Trophoblast cell (in vitro differentiated cells and primary cell): ENCODE measurements around the gene CNIH3.

Experiments
- DNase-seq, 2 donors: peaks; one replicate each; pipeline ENCODE4 v3.0.0-alpha.2; 2016
- H2AFZ ChIP-seq: 2 replicates; pipeline ENCODE4 v1.6.1; 2013; ENCODE audit warnings: low read length, moderate library complexity, mild to moderate bottlenecking; ENCODE audit not compliant: insufficient read depth, poor library complexity
- H2AK5ac ChIP-seq: 2 replicates; pipeline ENCODE4 v1.6.1; 2013; ENCODE audit warnings: mild to moderate bottlenecking, low read length
- H2BK120ac ChIP-seq: 2 replicates; pipeline ENCODE4 v1.6.1; 2013; ENCODE audit warnings: low read length, mild to moderate bottlenecking, moderate library complexity; ENCODE audit not compliant: insufficient read depth, poor library complexity
- H2BK12ac ChIP-seq: 2 replicates; pipeline ENCODE4 v1.6.1; 2013; ENCODE audit warnings: mild to moderate bottlenecking, low read length, moderate library complexity
- H2BK5ac ChIP-seq: 2 replicates; pipeline ENCODE4 v1.6.1; 2013; ENCODE audit warnings: low read length, low read depth, moderate library complexity, mild to moderate bottlenecking; ENCODE audit not compliant: poor library complexity
- H3K14ac ChIP-seq: 2 replicates; pipeline ENCODE4 v1.6.1; 2013; ENCODE audit warnings: mild to moderate bottlenecking, low read length
- H3K18ac ChIP-seq: 2 replicates; pipeline ENCODE4 v1.6.1; 2013; ENCODE audit warnings: mild to moderate bottlenecking, low read length
- H3K23ac ChIP-seq: 2 replicates; pipeline ENCODE4 v1.6.1; 2013; ENCODE audit warnings: low read length
- H3K27ac ChIP-seq: 2 replicates; pipeline ENCODE4 v1.5.1; 2013; ENCODE audit warnings: low read depth, mild to moderate bottlenecking, inconsistent platforms, low read length, moderate library complexity
- H3K27me3 ChIP-seq: 2 replicates; pipeline ENCODE4 v1.6.1; 2013; ENCODE audit warnings: inconsistent platforms, mild to moderate bottlenecking, low read length, moderate library complexity; ENCODE audit not compliant: insufficient read depth
- H3K36me3 ChIP-seq, 2 experiments: 1 replicate in 1 of 2; 2 replicates in 1 of 2; pipeline ENCODE4 v1.6.1; 2013; ENCODE audit warnings: low read length in 2 of 2, mild to moderate bottlenecking in 2 of 2, moderate library complexity in 1 of 2; ENCODE audit not compliant: insufficient read depth in 2 of 2, control insufficient read depth in 1 of 2
- H3K4ac ChIP-seq: 2 replicates; pipeline ENCODE4 v1.6.1; 2013; ENCODE audit warnings: low read depth, mild to moderate bottlenecking, low read length, moderate library complexity
- H3K4me1 ChIP-seq, 2 experiments: 1 replicate in 1 of 2; 2 replicates in 1 of 2; pipeline ENCODE4 v1.6.1; 2013; ENCODE audit warnings: low read length in 2 of 2, mild to moderate bottlenecking in 2 of 2, moderate library complexity in 1 of 2; ENCODE audit not compliant: insufficient read depth in 2 of 2, control insufficient read depth in 1 of 2
- H3K4me2 ChIP-seq: 2 replicates; pipeline ENCODE4 v1.6.1; 2013; ENCODE audit warnings: inconsistent platforms, mild to moderate bottlenecking, low read length, moderate library complexity
- H3K4me3 ChIP-seq: 2 replicates; pipeline ENCODE4 v1.5.1; 2013; ENCODE audit warnings: mild to moderate bottlenecking, low read depth, low read length, inconsistent platforms
- H3K79me1 ChIP-seq: one replicate; pipeline ENCODE4 v1.6.1; 2013; ENCODE audit warnings: low read length
- H3K79me2 ChIP-seq: 2 replicates; pipeline ENCODE4 v1.6.1; 2013; ENCODE audit warnings: low read length, mild to moderate bottlenecking; ENCODE audit not compliant: control insufficient read depth, insufficient read depth, poor library complexity
- H3K9ac ChIP-seq: 2 replicates; pipeline ENCODE4 v1.6.1; 2013; ENCODE audit warnings: mild to moderate bottlenecking, low read length
- H3K9me3 ChIP-seq: 2 replicates; pipeline ENCODE4 v1.6.1; 2013; ENCODE audit warnings: low read depth, mild to moderate bottlenecking, control low read depth, inconsistent platforms, low read length; ENCODE audit not compliant: insufficient read depth
- H4K12ac ChIP-seq: 2 replicates; pipeline ENCODE4 v1.6.1; 2013; ENCODE audit warnings: low read depth, mild to moderate bottlenecking, low read length, moderate library complexity
- H4K8ac ChIP-seq: 2 replicates; pipeline ENCODE4 v1.6.1; 2013; ENCODE audit warnings: low read depth, mild to moderate bottlenecking, low read length, moderate library complexity
- H4K91ac ChIP-seq: one replicate; pipeline ENCODE4 v1.6.1; 2013; ENCODE audit warnings: low read depth, mild to moderate bottlenecking, low read length, moderate library complexity
- whole genome bisulfite sequencing: extraction: QIAGEN DNeasy Blood & Tissue Kit; methylation state at CpG from one replicate; pipeline ENCODE4 v1.1.7; 2013; ENCODE audit warnings: missing lambda C conversion rate; ENCODE audit not compliant: insufficient read length, insufficient coverage; ENCODE audit errors: extremely low coverage; 5-methylcytosine and 5-hydroxymethylcytosine counted together

Gene CNIH3

GRCh38 chr1:224631462-224632115, 15.5 kb downstream of the CNIH3 start:
- no peak for DNase-seq
- H3K27ac ChIP-seq, result no peak overlapping the region
- no peak overlapping the region for H3K18ac ChIP-seq
- no peaks in the 10 kb centered on the region for H3K79me2 ChIP-seq
- no peak overlapping the region for H3K4me2 ChIP-seq
- no peak overlapping the region for H2BK5ac ChIP-seq
- no peak overlapping the region for H3K4ac ChIP-seq
- H4K12ac ChIP-seq, result no peak overlapping the region
- no peaks in the 10 kb centered on the region for H3K27me3 ChIP-seq
- H3K23ac ChIP-seq, result no peak overlapping the region
- no peak overlapping the region for H3K9ac ChIP-seq
- no peak overlapping the region for H3K4me3 ChIP-seq
- H3K9me3 ChIP-seq, result no peaks in the 10 kb centered on the region
- no peak overlapping the region for H3K14ac ChIP-seq
- no peak overlapping the region for H2AFZ ChIP-seq
- H2AK5ac ChIP-seq, result no peak overlapping the region
- no peak overlapping the region for H4K8ac ChIP-seq
- peaks cover 14 to 21% of the 10 kb centered on the region in 2 experiments for H3K4me1 ChIP-seq
- H3K36me3 ChIP-seq, result no peaks in the 10 kb centered on the region
- no peak overlapping the region for H2BK120ac ChIP-seq
- H2BK12ac ChIP-seq, result peak overlapping the region; percentile 32
- WGBS, result no CpG with 5 or more reads among the region's 6 CpGs
- H3K79me1 ChIP-seq, result peaks cover 14% of the 10 kb centered on the region
- H4K91ac ChIP-seq, result peak overlapping the region; percentile 20

- Histone ChIP-seq H3K4me1 (peaks cover 15 to 23% of the 10 kb centered on the region in 2 experiments), H3K4me2 (no peak overlapping the region), H3K36me3 (no peaks in the 10 kb centered on the region), H3K14ac (peak overlapping the region; percentile 67), H3K4me3 (no peak overlapping the region), H2BK5ac (peak overlapping the region; percentile 29), H4K91ac (peak overlapping the region; percentile 77), H2AK5ac (peak overlapping the region; percentile 27), H3K4ac (peak overlapping the region; percentile 31), H4K8ac (peak overlapping the region; percentile 36), H3K9me3 (no peaks in the 10 kb centered on the region), H4K12ac (no peak overlapping the region), H3K79me2 (no peaks in the 10 kb centered on the region), H2AFZ (peak overlapping the region; percentile 25), H2BK120ac (peak overlapping the region; percentile 82), H3K23ac (no peak overlapping the region), H2BK12ac (peak overlapping the region; percentile 85), H3K27ac (no peak overlapping the region), H3K9ac (no peak overlapping the region), H3K18ac (no peak overlapping the region), H3K79me1 (peaks cover 12% of the 10 kb centered on the region), H3K27me3 (no peaks in the 10 kb centered on the region)
- DNase-seq, result peak in 1 of 2 donors; percentile 49
- no CpG with 5 or more reads among the region's 5 CpGs for WGBS
These were observed 16.3 kb downstream of the CNIH3 start for GRCh38 chr1:224632381-224632871.

- peak overlapping the region; percentile 25 for H2AFZ ChIP-seq
- peaks cover 19 to 27% of the 10 kb centered on the region in 2 experiments for H3K4me1 ChIP-seq
- no peaks in the 10 kb centered on the region for H3K27me3 ChIP-seq
- H3K23ac ChIP-seq, result no peak overlapping the region
- no peaks in the 10 kb centered on the region for H3K9me3 ChIP-seq
- peak; percentile 4 to 58 for DNase-seq
- H3K36me3 ChIP-seq, result no peaks in the 10 kb centered on the region
- H3K79me2 ChIP-seq, result no peaks in the 10 kb centered on the region
- H3K18ac ChIP-seq, result no peak overlapping the region
- peak overlapping the region; percentile 36 for H4K8ac ChIP-seq
- H2BK5ac ChIP-seq, result peak overlapping the region; percentile 29
- no peak overlapping the region for H4K12ac ChIP-seq
- H3K4me2 ChIP-seq, result no peak overlapping the region
- H3K4me3 ChIP-seq, result no peak overlapping the region
- peak overlapping the region; percentile 82 for H2BK120ac ChIP-seq
- peak overlapping the region; percentile 77 for H4K91ac ChIP-seq
- H3K9ac ChIP-seq, result no peak overlapping the region
- peak overlapping the region; percentile 67 for H3K14ac ChIP-seq
- peaks cover 12% of the 10 kb centered on the region for H3K79me1 ChIP-seq
- no CpG with 5 or more reads among the region's 8 CpGs for WGBS
- H3K27ac ChIP-seq, result peak overlapping the region; percentile 63
- peak overlapping the region; percentile 27 for H2AK5ac ChIP-seq
- H2BK12ac ChIP-seq, result peak overlapping the region; percentile 85
- peak overlapping the region; percentile 31 for H3K4ac ChIP-seq
These were observed 16.8 kb downstream of the CNIH3 start for GRCh38 chr1:224632921-224633321.

DNA sequence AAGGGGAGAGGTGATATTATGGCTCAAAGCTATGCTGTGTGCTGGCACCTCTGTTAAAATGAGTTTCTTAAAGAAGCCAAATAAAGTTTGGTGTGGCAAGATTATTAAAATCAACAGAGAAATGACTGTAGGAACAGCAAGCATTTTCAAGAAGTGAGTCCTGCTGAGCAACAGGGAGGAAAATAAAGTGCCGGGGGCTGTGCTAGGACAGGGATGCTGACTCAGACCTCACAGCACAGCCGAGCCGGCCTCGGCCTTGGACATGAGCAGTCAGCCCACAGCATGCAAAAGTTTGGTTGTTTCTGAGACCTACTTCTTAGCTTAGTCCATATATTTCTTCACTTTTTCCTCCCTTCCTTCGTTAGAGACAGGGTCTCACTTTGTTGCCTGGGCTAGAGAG, 19.2 kb downstream of the CNIH3 start:
- no peak overlapping the region for H3K27ac ChIP-seq
- no peak overlapping the region for H2BK5ac ChIP-seq
- no peak overlapping the region for H2AFZ ChIP-seq
- no peak overlapping the region for H3K4me3 ChIP-seq
- no peak overlapping the region for H3K14ac ChIP-seq
- no peak overlapping the region for H2BK120ac ChIP-seq
- no peak overlapping the region for H3K4ac ChIP-seq
- no peak overlapping the region for H4K12ac ChIP-seq
- H3K9ac ChIP-seq, result no peak overlapping the region
- no peak overlapping the region for H2AK5ac ChIP-seq
- no CpG with 5 or more reads among the region's 5 CpGs for WGBS
- H3K18ac ChIP-seq, result no peak overlapping the region
- no peaks in the 10 kb centered on the region for H3K9me3 ChIP-seq
- no peaks in the 10 kb centered on the region for H3K79me2 ChIP-seq
- H3K79me1 ChIP-seq, result peaks cover 25% of the 10 kb centered on the region
- no peaks in the 10 kb centered on the region for H3K27me3 ChIP-seq
- H3K4me2 ChIP-seq, result no peak overlapping the region
- H3K4me1 ChIP-seq, result peaks cover 35 to 42% of the 10 kb centered on the region in 2 experiments
- no peak overlapping the region for H3K23ac ChIP-seq
- peak; percentile 68 to 72 for DNase-seq
- no peak overlapping the region for H2BK12ac ChIP-seq
- H3K36me3 ChIP-seq, result no peaks in the 10 kb centered on the region
- no peak overlapping the region for H4K8ac ChIP-seq
- H4K91ac ChIP-seq, result no peak overlapping the region
